Measurements from ENCODE around the gene MEIOSIN. TPM values are rescaled to one million over a fixed set of nuclear protein-coding genes. Genes with fewer than 3 reads are reported as not detected.
"Not testable (repeated sequence)": the region's sequence is repeated elsewhere in the genome, so short reads cannot be mapped to it uniquely, and the experiment has no call there.

The MEIOSIN gene
- total RNA-seq, 1 donor from 2014 or later, result not detected

- H3K27me3 Mint-ChIP-seq (ENCODE audit: unreplicated experiment), result peaks cover 5% of the 10 kb centered on the region
Measured at GRCh38 chr19:45798995-45799517, 65.8 kb downstream of the MEIOSIN start.

DNA sequence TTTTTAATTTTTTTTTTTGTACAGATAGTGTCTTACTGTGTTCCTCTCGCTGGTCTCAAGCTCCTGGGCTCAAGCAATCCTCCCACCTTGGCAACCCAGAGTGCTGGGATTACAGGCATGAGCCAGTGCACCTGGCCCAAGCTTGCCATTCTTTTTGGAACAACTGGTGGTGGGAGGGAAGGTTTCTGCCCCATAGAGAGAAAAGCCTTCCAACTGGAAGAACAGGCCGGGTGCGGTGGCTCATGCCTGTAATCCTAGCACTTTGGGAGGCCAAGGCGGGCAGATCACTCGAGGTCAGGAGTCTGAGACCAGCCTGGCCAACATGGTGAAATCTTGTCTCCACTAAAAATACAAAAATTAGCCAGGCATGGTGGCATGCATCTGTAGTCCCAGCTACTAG, 66.3 kb downstream of the MEIOSIN start:
- H3K27me3 Mint-ChIP-seq (ENCODE audit: unreplicated experiment), result not testable (repeated sequence)

More at GRCh38 chr19:45798995-45799517, 65.8 kb downstream of the MEIOSIN start:
- Mint-ChIP-seq H3K4me3 (ENCODE audit: unreplicated experiment) (no peak overlapping the region), H3K9me3 (ENCODE audit: unreplicated experiment) (no peaks in the 10 kb centered on the region), H3K4me1 (ENCODE audit: low read depth, unreplicated experiment) (peaks cover 3% of the 10 kb centered on the region), H3K36me3 (ENCODE audit: unreplicated experiment) (no peaks in the 10 kb centered on the region), H3K27ac (ENCODE audit: unreplicated experiment) (no peak overlapping the region)
- DNase-seq, result peak; percentile 76
- TF ChIP-seq, protein P1, sequence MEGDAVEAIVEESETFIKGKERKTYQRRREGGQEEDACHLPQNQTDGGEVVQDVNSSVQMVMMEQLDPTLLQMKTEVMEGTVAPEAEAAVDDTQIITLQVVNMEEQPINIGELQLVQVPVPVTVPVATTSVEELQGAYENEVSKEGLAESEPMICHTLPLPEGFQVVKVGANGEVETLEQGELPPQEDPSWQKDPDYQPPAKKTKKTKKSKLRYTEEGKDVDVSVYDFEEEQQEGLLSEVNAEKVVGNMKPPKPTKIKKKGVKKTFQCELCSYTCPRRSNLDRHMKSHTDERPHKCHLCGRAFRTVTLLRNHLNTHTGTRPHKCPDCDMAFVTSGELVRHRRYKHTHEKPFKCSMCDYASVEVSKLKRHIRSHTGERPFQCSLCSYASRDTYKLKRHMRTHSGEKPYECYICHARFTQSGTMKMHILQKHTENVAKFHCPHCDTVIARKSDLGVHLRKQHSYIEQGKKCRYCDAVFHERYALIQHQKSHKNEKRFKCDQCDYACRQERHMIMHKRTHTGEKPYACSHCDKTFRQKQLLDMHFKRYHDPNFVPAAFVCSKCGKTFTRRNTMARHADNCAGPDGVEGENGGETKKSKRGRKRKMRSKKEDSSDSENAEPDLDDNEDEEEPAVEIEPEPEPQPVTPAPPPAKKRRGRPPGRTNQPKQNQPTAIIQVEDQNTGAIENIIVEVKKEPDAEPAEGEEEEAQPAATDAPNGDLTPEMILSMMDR (IDR thresholded peaks at IDR 0.05; ENCODE audit: partially characterized antibody, unreplicated experiment), result peak; percentile 88

GRCh38 chr19:45800070-45800553, 66.9 kb downstream of the MEIOSIN start:
- no peaks in the 10 kb centered on the region for H3K36me3 Mint-ChIP-seq (ENCODE audit: unreplicated experiment)
- peaks cover 3% of the 10 kb centered on the region for H3K4me1 Mint-ChIP-seq (ENCODE audit: low read depth, unreplicated experiment)
- TF ChIP-seq, protein P1 (IDR thresholded peaks at IDR 0.05; ENCODE audit: partially characterized antibody, unreplicated experiment), result no peak
- H3K4me3 Mint-ChIP-seq (ENCODE audit: unreplicated experiment), result no peak overlapping the region
- DNase-seq, result no peak
- H3K27me3 Mint-ChIP-seq (ENCODE audit: unreplicated experiment), result peaks cover 5% of the 10 kb centered on the region
- H3K9me3 Mint-ChIP-seq (ENCODE audit: unreplicated experiment), result no peaks in the 10 kb centered on the region
- H3K27ac Mint-ChIP-seq (ENCODE audit: unreplicated experiment), result no peak overlapping the region

More for the DNA sequence above, 66.3 kb downstream of the MEIOSIN start:
- H3K27ac Mint-ChIP-seq (ENCODE audit: unreplicated experiment); H3K9me3 Mint-ChIP-seq (ENCODE audit: unreplicated experiment); H3K36me3 Mint-ChIP-seq (ENCODE audit: unreplicated experiment); H3K4me1 Mint-ChIP-seq (ENCODE audit: low read depth, unreplicated experiment); DNase-seq; H3K4me3 Mint-ChIP-seq (ENCODE audit: unreplicated experiment): not testable (repeated sequence)

DNA sequence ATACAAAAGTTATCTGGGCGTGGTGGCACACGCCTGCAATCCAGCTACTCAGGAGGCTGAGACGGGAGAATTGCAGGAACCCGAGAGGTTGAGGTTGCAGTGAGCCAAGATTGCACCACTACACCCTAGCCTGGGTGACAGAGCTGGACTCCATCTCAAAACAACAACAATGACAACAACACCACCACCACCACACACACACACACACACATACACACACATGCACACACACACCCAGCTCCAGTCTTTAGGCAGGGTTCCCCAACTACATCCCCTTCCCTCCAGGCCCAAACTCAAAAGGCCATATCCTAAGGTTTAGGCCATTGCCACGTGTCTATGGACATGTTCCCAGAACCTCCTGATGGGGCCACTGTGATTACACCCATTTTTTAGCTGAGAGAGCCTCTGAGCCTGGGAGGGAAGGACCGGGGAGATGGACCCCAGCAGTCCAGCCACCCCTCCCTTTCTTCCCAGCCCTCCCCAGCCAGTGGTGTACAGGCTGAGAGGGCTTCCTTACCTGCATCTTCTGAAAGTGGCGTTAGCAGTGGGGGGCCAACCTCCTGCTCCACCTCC, 68.5 kb downstream of the MEIOSIN start:
- Mint-ChIP-seq H3K27me3 (ENCODE audit: unreplicated experiment) (peaks cover 5% of the 10 kb centered on the region), H3K4me1 (ENCODE audit: low read depth, unreplicated experiment) (peaks cover 3% of the 10 kb centered on the region), H3K4me3 (ENCODE audit: unreplicated experiment) (no peak overlapping the region), H3K9me3 (ENCODE audit: unreplicated experiment) (peaks cover 4% of the 10 kb centered on the region), H3K27ac (ENCODE audit: unreplicated experiment) (no peak overlapping the region), H3K36me3 (ENCODE audit: unreplicated experiment) (no peaks in the 10 kb centered on the region)
- TF ChIP-seq, protein P1 (IDR thresholded peaks at IDR 0.05; ENCODE audit: partially characterized antibody, unreplicated experiment), result no peak
- DNase-seq, result no peak

DNA sequence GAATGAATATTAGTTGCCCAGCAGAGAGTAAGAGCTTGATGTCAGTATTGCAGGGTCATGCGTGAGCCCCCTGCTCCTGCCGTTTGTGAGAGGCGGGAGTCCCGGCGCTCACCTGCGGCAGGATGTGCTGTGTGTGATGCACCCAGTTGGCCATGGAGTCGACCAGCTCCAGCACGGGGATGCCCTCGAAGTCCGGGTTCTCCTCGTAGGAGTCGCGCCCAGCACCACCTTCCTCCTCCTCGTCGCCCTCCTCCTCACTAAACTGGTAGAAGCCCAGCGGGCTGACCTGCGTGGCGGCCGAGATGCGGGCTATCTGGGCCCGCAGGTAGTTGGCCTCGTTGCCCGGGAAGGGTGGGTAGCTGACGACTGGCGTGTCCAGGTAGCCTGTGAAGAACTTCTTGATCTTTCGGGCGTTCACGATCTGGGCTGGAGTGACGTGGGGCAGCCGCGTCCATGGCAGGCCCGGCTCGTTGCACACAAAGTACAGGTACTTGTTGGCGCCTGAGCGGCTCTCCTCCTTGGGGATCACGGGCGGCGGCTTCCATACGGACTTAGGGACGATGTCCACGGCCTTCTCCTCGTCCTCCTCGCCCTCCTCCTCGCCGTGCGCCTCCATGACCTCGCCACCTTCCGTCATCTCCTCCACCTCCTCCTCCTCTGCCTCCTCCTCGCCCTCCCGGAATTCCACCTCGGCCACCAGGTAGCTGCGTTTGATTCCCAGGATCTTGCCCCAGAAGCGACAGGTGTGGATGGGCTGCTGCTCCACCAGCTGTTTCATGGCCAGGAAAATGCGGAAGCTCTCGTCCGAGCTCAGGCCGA, 71.1 kb downstream of the MEIOSIN start:
- TF ChIP-seq, protein P1 (IDR thresholded peaks at IDR 0.05; ENCODE audit: partially characterized antibody, unreplicated experiment), result no peak
- H3K9me3 Mint-ChIP-seq (ENCODE audit: unreplicated experiment), result peaks cover 4% of the 10 kb centered on the region
- no peak overlapping the region for H3K27ac Mint-ChIP-seq (ENCODE audit: unreplicated experiment)
- H3K27me3 Mint-ChIP-seq (ENCODE audit: unreplicated experiment), result peaks cover 3% of the 10 kb centered on the region
- no peaks in the 10 kb centered on the region for H3K4me1 Mint-ChIP-seq (ENCODE audit: low read depth, unreplicated experiment)
- no peak for DNase-seq
- H3K36me3 Mint-ChIP-seq (ENCODE audit: unreplicated experiment), result no peaks in the 10 kb centered on the region
- no peak overlapping the region for H3K4me3 Mint-ChIP-seq (ENCODE audit: unreplicated experiment)

Data from glutamatergic neuron (in vitro differentiated cells).